ENCODE data around the gene KCNH5. TPM values are rescaled to one million over a fixed set of nuclear protein-coding genes. Genes with fewer than 3 reads are reported as not detected.

Gene KCNH5
- total RNA-seq, 1 experiment from 2014 or later: 1.4 TPM

DNA sequence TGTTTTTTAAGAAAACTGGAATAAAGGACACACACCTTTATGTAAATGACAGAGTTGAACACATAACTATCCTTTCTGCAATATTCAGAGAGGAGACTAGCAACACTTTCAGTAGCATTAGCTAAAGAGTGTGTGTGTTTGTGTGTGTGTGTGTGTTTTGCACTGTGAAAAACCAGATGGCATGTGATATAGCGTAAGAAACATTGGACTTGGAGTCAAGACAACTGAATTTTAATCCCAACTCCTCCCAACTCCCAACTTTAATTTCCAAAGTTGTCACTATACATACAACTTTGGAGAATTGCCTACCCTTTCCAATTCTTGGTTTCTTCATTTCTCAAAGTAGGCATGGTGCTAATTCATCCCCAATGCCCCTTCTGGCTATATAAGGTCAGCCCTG, 347.8 kb downstream of the KCNH5 start:
- Histone ChIP-seq H3K79me2 (ENCODE audit: low read depth) (no peaks in the 10 kb centered on the region), H3K4me3 (no peak overlapping the region), H3K4me2 (no peak overlapping the region), H4K20me1 (ENCODE audit: insufficient read depth) (no peaks in the 10 kb centered on the region), H3K27ac (no peak overlapping the region), H3K36me3 (ENCODE audit: low read depth) (no peaks in the 10 kb centered on the region), H3K9me3 (ENCODE audit: insufficient read depth, low read depth) (no peaks in the 10 kb centered on the region), H3F3A (ENCODE audit: insufficient read depth, low read depth) (no peaks in the 10 kb centered on the region), H3K4me1 (replicated peaks; ENCODE audit: insufficient read depth) (peaks cover 5% of the 10 kb centered on the region), H2AFZ (no peak overlapping the region), H3K27me3 (ENCODE audit: insufficient read depth, low read depth) (no peaks in the 10 kb centered on the region), H3K9me2 (ENCODE audit: insufficient read depth) (no peaks in the 10 kb centered on the region)
- intact Hi-C loops (cut with micrococcal nuclease; ENCODE audit: unreplicated experiment): no loop called here
- no peak for DNase-seq
- POLR2A ChIA-PET (ENCODE audit: unreplicated experiment): no interaction called here
- TF ChIP-seq, protein P1, sequence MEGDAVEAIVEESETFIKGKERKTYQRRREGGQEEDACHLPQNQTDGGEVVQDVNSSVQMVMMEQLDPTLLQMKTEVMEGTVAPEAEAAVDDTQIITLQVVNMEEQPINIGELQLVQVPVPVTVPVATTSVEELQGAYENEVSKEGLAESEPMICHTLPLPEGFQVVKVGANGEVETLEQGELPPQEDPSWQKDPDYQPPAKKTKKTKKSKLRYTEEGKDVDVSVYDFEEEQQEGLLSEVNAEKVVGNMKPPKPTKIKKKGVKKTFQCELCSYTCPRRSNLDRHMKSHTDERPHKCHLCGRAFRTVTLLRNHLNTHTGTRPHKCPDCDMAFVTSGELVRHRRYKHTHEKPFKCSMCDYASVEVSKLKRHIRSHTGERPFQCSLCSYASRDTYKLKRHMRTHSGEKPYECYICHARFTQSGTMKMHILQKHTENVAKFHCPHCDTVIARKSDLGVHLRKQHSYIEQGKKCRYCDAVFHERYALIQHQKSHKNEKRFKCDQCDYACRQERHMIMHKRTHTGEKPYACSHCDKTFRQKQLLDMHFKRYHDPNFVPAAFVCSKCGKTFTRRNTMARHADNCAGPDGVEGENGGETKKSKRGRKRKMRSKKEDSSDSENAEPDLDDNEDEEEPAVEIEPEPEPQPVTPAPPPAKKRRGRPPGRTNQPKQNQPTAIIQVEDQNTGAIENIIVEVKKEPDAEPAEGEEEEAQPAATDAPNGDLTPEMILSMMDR (conservative IDR thresholded peaks at IDR 0.05): no peak
- TF ChIP-seq EZH2 (IDR thresholded peaks at IDR 0.05; ENCODE audit: low read depth): no peak
- CTCF ChIA-PET: no interaction called here
- BruUV-seq (replicated peaks): no TSS peak

GRCh38 chr14:62696929-62697328, 348.3 kb downstream of the KCNH5 start:
- Histone ChIP-seq H3F3A (ENCODE audit: insufficient read depth, low read depth) (peaks cover 2% of the 10 kb centered on the region), H2AFZ (no peak overlapping the region), H3K4me1 (replicated peaks; ENCODE audit: insufficient read depth) (peaks cover 9% of the 10 kb centered on the region), H3K9me3 (ENCODE audit: insufficient read depth, low read depth) (no peaks in the 10 kb centered on the region), H3K9me2 (ENCODE audit: insufficient read depth) (no peaks in the 10 kb centered on the region), H3K27me3 (ENCODE audit: insufficient read depth, low read depth) (no peaks in the 10 kb centered on the region), H3K36me3 (ENCODE audit: low read depth) (no peaks in the 10 kb centered on the region), H4K20me1 (ENCODE audit: insufficient read depth) (no peaks in the 10 kb centered on the region), H3K4me3 (no peak overlapping the region), H3K4me2 (no peak overlapping the region), H3K79me2 (ENCODE audit: low read depth) (no peaks in the 10 kb centered on the region), H3K27ac (no peak overlapping the region)
- no peak for TF ChIP-seq EZH2 (IDR thresholded peaks at IDR 0.05; ENCODE audit: low read depth)
- TF ChIP-seq, protein P1 (conservative IDR thresholded peaks at IDR 0.05): no peak
- DNase-seq: no peak
- intact Hi-C loops (cut with micrococcal nuclease; ENCODE audit: unreplicated experiment): no loop called here
- ChIA-PET CTCF (no interaction called here), POLR2A (ENCODE audit: unreplicated experiment) (no interaction called here)
- no TSS peak for BruUV-seq (replicated peaks)

DNA sequence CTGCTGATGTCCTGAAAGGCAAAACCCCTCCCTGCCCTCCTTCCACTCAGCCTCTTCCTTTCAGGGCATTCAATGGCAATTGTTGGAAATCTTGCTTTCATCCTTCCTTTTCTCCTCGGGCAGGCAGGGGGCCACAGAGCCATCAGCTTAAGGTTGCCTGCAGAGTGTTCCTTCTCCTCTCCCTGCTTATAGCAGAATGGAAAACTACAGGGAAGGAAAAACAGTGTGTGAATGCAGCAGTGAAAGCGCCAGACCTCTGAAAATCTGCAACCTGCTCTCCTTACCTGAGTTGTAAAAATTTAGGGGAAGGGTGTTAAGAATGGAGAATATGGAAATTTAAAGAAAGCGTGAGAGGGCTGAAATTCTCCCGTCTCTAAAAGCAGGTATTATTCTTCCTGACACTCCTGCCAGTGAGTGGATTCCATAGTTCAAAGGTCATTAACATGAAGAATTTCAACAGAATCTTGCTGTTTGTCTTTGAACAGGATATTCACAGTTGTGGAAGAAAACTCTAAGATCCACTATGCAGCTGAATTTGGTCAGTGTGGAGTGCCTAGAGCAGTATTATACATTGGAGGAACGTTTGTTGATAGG, 348.8 kb downstream of the KCNH5 start:
- Histone ChIP-seq H3F3A (ENCODE audit: insufficient read depth, low read depth) (peaks cover 7% of the 10 kb centered on the region), H2AFZ (no peak overlapping the region; the same call in 1 of the 2 replicates), H3K4me1 (replicated peaks; ENCODE audit: insufficient read depth) (peaks cover 14% of the 10 kb centered on the region), H3K9me2 (ENCODE audit: insufficient read depth) (no peaks in the 10 kb centered on the region), H3K27ac (no peak overlapping the region), H3K9me3 (ENCODE audit: insufficient read depth, low read depth) (no peaks in the 10 kb centered on the region), H3K4me2 (no peak overlapping the region), H3K4me3 (no peak overlapping the region), H3K27me3 (ENCODE audit: insufficient read depth, low read depth) (no peaks in the 10 kb centered on the region), H3K36me3 (ENCODE audit: low read depth) (no peaks in the 10 kb centered on the region), H4K20me1 (ENCODE audit: insufficient read depth) (no peaks in the 10 kb centered on the region), H3K79me2 (ENCODE audit: low read depth) (no peaks in the 10 kb centered on the region)
- TF ChIP-seq, protein P1 (conservative IDR thresholded peaks at IDR 0.05): no peak
- TF ChIP-seq EZH2 (IDR thresholded peaks at IDR 0.05; ENCODE audit: low read depth): no peak
- CTCF ChIA-PET: no interaction called here
- POLR2A ChIA-PET (ENCODE audit: unreplicated experiment): no interaction called here
- BruUV-seq (replicated peaks): no TSS peak
- DNase-seq: no peak
- intact Hi-C loops (cut with micrococcal nuclease; ENCODE audit: unreplicated experiment): no loop called here
